GM18520 (cell line): ENCODE data around the gene SMPD3.
A peak's percentile ranks its signal among the peaks of the same experiment; 100 is the strongest.

Experiments
- ATAC-seq: cut with Tn5 transposase; IDR thresholded peaks from one replicate; pipeline ENCODE4 v1.9.1; 2021; ENCODE audit not compliant: unreplicated experiment

The SMPD3 gene

DNA sequence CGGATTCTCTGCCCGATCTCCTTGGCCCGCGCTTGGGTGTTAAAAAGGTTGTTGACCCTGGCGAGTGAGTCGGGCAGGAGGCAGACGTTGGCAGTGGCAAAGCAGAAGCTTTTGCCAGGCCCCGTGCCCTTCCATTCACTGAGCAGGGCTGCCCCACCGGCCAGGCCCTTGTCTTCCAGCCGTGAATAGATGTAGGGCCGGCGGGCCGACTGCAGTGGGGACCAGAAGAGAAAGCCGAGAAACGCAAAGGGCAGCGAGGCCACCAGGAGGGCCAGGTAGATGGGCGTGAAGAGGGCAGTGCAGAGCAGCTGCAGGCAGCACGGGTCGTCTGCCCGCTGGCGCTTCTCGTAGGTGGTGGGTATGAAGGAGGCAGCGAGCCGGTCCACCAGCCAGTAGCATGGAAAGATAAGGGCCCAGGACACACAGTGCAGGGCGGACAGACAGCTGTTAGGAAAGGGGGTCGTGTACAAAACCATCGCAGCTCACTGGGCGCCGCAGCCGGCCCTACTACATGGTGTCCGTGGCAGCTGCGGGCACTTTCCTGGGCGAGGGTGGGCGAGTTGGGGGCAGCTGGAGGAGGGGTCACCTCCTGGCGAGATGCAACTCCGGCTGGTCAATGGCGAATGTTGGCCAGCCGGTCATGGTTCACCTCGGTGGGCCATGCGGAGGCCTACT is 76.5 kb downstream of the SMPD3 start:
- ATAC-seq: no peak

DNA sequence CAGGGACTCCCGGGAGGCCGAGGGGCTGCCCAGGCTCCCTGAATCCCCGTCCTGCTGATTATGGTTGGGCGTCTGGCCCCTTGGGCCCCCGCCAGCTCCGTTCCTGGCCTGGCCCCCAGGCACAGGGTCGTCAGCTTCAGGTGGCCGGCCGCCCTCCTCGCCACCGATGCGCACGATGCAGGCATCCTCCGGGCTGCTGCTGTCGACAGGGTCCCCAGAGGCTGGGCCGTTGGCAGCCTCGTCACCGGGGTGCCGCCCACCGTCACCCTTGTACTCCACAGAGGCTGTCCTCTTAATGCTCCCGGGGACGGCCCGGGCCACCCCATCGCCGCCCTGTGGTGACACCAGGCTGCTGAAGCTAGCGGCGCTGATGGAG is 77.0 kb downstream of the SMPD3 start:
- ATAC-seq: no peak

- no peak for ATAC-seq
Measured at GRCh38 chr16:68370581-68371275, 77.6 kb downstream of the SMPD3 start.

- peak; percentile 55 for ATAC-seq
Measured at GRCh38 chr16:68369697-68370580, 78.4 kb downstream of the SMPD3 start.

DNA sequence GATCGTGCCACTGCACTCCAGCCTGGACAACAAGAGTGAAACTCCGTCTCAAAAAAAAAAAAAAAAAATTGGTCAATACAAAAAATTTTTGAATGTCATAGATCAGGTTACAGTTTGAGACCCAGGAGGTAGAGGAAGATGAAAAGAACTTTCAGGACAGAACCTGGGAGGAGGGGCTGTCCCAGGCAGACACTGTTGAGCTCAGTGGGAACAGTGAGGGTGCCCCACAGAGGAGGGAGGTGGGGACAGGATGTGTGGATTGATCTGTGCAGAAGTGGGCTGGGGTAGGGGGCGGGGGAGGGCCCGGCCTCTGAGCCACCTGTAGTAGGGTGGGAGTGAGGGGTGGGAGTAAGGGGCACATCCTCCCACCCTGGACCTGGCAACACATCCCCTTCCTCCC is 79.1 kb downstream of the SMPD3 start:
- no peak for ATAC-seq

DNA sequence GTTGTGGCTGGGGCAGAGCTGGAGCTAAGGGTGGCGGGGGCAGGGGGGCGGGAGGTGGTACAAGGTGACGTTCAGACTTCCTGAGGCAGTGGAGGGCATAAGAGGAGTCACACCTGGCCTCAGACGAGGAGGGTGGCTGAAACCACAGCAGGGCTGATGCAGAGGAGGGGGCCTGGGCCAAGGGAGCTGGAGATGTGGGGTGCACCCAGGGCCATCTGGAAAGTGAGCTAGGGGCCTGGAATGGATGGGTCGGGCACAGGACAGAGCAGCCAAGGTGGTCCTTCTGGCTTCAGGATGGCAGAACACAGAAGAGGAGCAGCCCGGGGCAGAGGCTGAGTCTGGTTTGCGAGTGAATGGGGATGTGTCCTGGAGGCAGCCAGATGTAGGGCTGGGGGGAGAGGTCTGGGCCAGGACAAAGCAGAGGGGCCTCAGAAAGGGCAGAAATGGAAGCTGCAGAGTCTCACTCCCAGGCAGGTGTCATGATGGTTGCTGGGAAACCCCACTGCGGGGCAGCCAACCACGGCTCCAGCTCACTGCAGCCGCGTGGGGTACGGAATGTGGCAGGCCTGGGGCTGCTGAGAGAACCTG is 79.9 kb downstream of the SMPD3 start:
- no peak for ATAC-seq

DNA sequence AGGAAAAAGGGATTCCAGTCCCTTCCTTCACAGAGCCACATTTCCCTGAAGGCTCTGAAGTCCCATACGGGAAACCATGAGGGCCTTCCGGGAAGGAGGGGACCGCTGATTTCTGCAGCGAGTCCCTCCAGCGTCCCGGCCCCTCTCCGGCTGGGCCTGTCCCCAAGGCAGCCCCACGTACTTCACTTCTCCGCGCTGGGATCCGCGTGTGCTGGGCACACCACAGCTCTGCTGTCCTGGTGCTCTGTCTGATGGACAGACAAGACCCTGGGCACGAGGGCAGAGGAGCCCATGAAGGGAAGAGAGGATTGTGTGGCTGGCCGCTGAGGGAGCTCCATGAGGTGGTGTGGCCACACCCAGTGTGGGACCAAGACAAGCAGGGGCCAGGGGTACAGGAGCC is 80.4 kb downstream of the SMPD3 start:
- no peak for ATAC-seq

DNA sequence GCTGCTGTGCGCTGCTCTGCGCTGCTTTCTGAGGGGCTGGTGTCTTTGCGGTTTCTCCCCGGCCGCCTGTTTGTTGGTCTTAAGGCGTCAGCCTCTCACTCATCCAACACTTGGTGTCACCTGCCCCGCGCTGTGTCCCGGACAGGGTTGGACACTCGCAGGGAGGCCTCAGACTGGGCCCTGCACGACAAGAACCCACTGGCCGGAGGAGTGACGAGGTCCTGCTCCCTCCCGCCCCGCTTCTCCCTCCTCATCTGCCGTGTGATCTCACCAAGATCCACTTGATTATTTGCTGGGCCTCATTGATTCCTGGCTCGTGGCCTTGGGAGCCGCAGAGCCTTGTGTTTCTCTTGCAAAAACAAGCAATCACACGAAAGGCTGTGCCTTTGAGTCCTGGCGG is 80.9 kb downstream of the SMPD3 start:
- no peak for ATAC-seq

DNA sequence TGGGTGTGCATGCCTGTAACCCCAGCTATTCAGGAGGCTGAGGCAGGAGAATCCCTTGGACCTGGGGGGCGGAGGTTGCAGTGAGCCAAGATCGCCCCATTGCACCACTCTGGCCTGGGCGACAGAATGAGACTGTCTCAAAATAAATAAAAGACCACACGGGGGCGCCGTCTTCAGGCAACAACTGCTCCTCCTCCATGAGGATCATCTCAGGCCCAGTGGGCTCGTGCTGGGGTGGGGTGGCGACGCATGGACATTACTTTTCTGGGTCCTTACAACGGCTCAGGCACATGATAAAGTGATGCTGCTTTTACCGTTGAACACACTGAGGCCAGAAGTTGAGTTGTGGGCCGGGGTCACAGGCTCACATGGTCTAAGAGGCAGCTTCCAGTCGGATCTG is 81.3 kb downstream of the SMPD3 start:
- no peak for ATAC-seq

DNA sequence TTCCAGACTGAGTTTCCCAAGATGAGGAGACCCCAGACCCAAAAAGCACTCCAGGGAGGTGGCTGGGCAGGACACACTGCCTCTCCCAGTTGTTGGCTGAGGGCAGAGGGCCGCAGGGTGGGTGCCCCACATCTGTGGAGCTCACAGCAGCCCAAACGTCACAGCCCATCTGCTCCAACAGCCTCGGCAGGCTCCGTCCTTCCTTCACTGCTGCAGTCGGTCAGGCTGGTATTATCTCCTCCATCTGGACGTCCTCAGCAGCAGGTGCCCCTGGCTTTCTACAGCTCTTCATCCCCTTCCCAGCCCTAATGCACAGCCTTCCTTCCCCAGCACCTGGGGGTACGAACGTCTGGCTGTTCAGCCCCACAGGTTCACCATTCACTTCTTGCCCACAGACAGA is 82.2 kb downstream of the SMPD3 start:
- no peak for ATAC-seq

GRCh38 chr16:68365167-68365817 is 83.0 kb downstream of the SMPD3 start:
- no peak for ATAC-seq

GRCh38 chr16:68364561-68364998 is 83.7 kb downstream of the SMPD3 start:
- no peak for ATAC-seq

GRCh38 chr16:68363658-68364521 is 84.4 kb downstream of the SMPD3 start:
- ATAC-seq: no peak

- no peak for ATAC-seq
Measured at GRCh38 chr16:68362947-68363657, 85.2 kb downstream of the SMPD3 start.

GRCh38 chr16:68362262-68362913 is 85.9 kb downstream of the SMPD3 start:
- ATAC-seq: no peak

- no peak for ATAC-seq
Measured at GRCh38 chr16:68361485-68361884, 86.8 kb downstream of the SMPD3 start.

DNA sequence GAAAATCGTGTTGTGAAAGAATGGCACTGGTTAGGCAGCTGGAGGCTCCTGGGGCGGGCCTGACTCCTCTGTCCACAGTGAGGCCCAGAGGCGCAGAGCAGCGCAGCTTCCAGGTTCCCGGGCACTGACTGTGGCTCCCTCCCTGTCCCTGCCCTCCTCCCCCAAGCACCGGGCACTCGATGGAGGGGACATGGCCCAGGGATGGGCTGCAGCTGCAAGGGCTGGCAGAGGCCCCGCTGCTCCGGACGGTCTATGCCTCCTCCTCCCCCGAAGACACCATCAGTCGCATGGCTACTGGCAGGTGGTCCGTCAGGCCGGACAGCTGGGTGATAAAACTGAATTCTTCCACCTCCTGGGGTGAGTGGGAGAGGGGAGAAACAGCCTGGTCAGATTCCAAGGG is 87.4 kb downstream of the SMPD3 start:
- ATAC-seq: no peak

DNA sequence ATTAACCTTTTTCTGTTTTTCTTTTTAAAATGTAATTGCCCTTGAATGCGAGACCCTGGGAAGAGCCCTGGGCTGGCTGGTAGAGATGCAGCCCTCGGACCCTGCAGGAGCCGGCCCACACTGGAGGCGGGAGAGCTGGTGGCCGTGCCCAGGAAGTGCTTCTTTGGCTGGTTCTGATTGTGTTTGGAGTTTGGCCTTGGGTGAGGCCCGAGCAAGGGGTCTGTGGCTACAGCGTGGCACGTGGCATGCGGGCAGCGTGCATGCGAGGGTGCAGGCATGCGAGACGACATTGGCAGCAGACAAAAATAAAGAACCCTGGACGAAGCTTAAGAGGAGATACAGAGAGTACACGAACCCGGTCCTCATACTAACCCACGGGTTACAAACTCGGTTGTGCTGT is 87.8 kb downstream of the SMPD3 start:
- ATAC-seq: no peak
